Pancreas (tissue), 10 donors: ENCODE measurements around the gene PCDHGA5. TPM values are rescaled to one million over a fixed set of nuclear protein-coding genes. Genes with fewer than 3 reads are reported as not detected.
"Not testable (repeated sequence)": the region's sequence is repeated elsewhere in the genome, so short reads cannot be mapped to it uniquely, and the experiment has no call there.

ENCODE experiments used
- ATAC-seq, 4 donors: fragments of 200-7000 bp; cut with Tn5 transposase; one replicate each; pipeline versions ENCODE4 v1.8.0 to v1.9.1; 2020; ENCODE audit warnings: mild to moderate bottlenecking in 4 of 4, moderate library complexity in 4 of 4
- DNase-seq, 6 donors: peaks; one replicate each; pipeline ENCODE4 v3.0.0-alpha.2; 2020
- FAIRE-seq: peaks from 2 replicates; lab custom pipeline; 2012; peaks lifted over from hg19 to GRCh38; lab: Jason Lieb, UNC
- H3K27ac ChIP-seq, 4 donors: fragments of 200-600 bp; sonication (generic); 1 replicate in 3 of 4; 2 replicates in 1 of 4; pipeline versions ENCODE4 v1.5.0 to v1.8.0; 2020
- H3K27me3 ChIP-seq, 4 donors: fragments of 200-600 bp; one replicate each; pipeline ENCODE4 v1.8.0; 2021
- H3K36me3 ChIP-seq, 3 donors: fragments of 200-600 bp; sonication (generic) in 1 of 3; one replicate each; pipeline versions ENCODE4 v1.5.0 to v1.8.0; 2020 to 2021
- H3K4me1 ChIP-seq, 3 donors: fragments of 200-600 bp; one replicate each; pipeline ENCODE4 v1.8.0; 2021
- H3K4me3 ChIP-seq, 4 donors: fragments of 200-600 bp; sonication (generic) in 2 of 4; one replicate each; pipeline versions ENCODE4 v1.5.0 to v1.8.0; 2020 to 2021
- H3K9me3 ChIP-seq, 4 donors: fragments of 200-600 bp; one replicate each; pipeline ENCODE4 v1.8.0; 2021
- WGBS, 2 donors: extraction: QIAGEN DNeasy Blood & Tissue Kit; methylation state at CpG; one replicate each; pipeline ENCODE4 v1.1.7; 2013; 5-methylcytosine and 5-hydroxymethylcytosine counted together
- intact Hi-C, 3 donors: fragments of 100-400 bp; cut with DNase I; formaldehyde crosslinking; loops; one replicate each; pipeline versions ENCODE4 v1.11.1 to v1.14.2; 2022
- polyA plus RNA-seq, 2 donors: library from polyadenylated mRNA; stranded (reverse); fragments of 200-250 nt; gene quantifications; one replicate each; pipeline ENCODE4 v1.2.3, GENCODE V29; 2013
- total RNA-seq, 6 donors: library from RNA; stranded (reverse); fragmentation: NEBNext Ultra II Directional in 4 of 6; extraction: Animal tissue kit (Norgen Biotek cat#: 25700) in 4 of 6; gene quantifications; one replicate each; pipeline versions ENCODE4 v1.2.1 to v1.2.4, GENCODE V29; 2021 to 2023
- TF ChIP-seq, protein P1 (sequence below), 4 donors: fragments of 200-600 bp; sonication (generic) in 3 of 4; IDR thresholded peaks; one replicate each; pipeline versions ENCODE4 v1.5.0 to v1.8.0; 2021; ENCODE audit warnings: antibody characterized with exemption in 4 of 4
- donor health status: healthy with polysubstance abuse.
- donor health status: DM: no; HTN: no; CAD: no; lungs with moderate emphysema.
- donor health status: DM: no; HTN: no; CAD: no.
- donor health status: control.
- donor health status: control.
- donor health status: Bipolar disorder and iron deficiency.
- donor health status: DM: yes; HTN: yes; CAD: no.
- donor health status: DM: no; HTN: no; CAD: no.
- donor health status: DM: no; HTN: no; CAD: no.
- donor health status: DM: yes; HTN: yes; CAD: no.

PCDHGA5 gene
- 1 to 10 TPM; 1.2 to 2.1 (median 1.6) TPM for total RNA-seq
- polyA plus RNA-seq = 1 to 10 TPM in 1 of 2 donors, under 1 TPM in 1; 0.40 to 1.1 TPM

DNA sequence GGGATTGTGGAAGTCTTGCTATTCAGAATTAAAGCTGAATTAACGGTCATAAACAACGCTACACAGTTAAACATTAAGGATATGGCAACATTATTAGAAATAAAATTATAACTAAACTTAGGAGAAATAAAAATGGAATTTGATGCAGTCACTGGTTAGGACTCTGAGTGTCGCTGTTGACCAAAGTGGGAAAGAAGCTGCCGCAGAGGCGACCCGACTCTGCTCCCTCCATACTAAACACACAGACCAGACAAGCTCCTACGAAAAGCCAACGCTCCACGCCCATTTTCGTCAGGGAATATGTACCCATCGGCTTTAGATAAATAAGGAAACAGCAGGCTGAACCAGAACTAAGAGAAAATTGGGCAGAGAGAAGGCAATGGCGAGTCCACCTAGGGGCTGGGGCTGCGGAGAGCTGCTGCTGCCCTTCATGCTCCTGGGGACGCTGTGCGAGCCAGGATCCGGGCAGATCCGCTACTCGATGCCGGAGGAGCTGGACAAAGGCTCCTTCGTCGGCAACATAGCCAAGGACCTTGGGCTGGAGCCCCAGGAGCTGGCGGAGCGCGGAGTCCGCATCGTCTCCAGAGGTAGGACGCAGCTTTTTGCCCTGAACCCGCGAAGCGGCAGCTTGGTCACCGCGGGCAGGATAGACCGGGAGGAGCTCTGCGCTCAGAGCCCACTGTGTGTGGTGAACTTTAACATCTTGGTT lies at the start of gene PCDHGA5:
Gene PCDHGA5 (plus strand): TSS at position 211 of the 709 bp plus-strand sequence. CDS start 169 bp downstream, at position 380.
- Histone ChIP-seq H3K27ac (no peak within 1 kb of the TSS), H3K36me3 (no peaks in the 10 kb centered on the region), H3K4me1 (no peaks in the 10 kb centered on the region), H3K4me3 (no peak within 1 kb of the TSS), H3K9me3 (peaks cover 0 to 6% (median 2%) of the 10 kb centered on the region in 4 donors), H3K27me3 (peaks cover 0 to 5% (median 0%) of the 10 kb centered on the region in 4 donors)
- no peak for ATAC-seq
- WGBS, 2 donors = 12 to 14% methylated on average over 34 of the region's 34 CpGs
- intact Hi-C loops = loop anchor here in 1 of 3 donors (10.0 kb wide), 1 partner anchor 61 kb away; the partner anchor contains the start of gene PCDHGA11
- FAIRE-seq = no peak
- TF ChIP-seq, protein P1, sequence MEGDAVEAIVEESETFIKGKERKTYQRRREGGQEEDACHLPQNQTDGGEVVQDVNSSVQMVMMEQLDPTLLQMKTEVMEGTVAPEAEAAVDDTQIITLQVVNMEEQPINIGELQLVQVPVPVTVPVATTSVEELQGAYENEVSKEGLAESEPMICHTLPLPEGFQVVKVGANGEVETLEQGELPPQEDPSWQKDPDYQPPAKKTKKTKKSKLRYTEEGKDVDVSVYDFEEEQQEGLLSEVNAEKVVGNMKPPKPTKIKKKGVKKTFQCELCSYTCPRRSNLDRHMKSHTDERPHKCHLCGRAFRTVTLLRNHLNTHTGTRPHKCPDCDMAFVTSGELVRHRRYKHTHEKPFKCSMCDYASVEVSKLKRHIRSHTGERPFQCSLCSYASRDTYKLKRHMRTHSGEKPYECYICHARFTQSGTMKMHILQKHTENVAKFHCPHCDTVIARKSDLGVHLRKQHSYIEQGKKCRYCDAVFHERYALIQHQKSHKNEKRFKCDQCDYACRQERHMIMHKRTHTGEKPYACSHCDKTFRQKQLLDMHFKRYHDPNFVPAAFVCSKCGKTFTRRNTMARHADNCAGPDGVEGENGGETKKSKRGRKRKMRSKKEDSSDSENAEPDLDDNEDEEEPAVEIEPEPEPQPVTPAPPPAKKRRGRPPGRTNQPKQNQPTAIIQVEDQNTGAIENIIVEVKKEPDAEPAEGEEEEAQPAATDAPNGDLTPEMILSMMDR (IDR thresholded peaks at IDR 0.05) = no peak
- DNase-seq = no peak

DNA sequence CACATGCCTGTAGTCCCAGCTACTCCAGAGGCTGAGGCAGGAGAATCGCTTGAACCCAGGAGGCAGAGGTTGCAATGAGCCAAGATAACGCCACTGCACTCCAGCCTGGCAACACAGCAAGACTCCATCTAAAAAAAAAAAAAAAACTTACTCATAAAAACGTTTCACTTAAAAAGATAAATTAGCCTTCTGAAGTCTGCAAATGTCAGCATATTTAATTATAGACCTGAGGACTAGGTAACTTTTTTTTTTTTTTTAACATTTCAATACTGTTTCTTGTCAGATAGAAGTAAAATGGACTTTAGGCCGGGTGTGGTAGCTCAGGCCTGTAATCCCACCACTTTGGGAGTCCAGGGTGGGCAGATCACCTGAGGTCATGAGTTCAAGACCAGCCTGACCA lies 47.0 kb upstream of the PCDHGA5 start:
- H3K4me1 ChIP-seq, intact Hi-C loops, DNase-seq, H3K27ac ChIP-seq, H3K27me3 ChIP-seq, H3K4me3 ChIP-seq, ATAC-seq, FAIRE-seq: not testable (repeated sequence)
- H3K36me3 ChIP-seq = peaks cover 0 to 16% (median 0%) of the 10 kb centered on the region in 3 donors
- WGBS, 2 donors = 82 to 86% methylated on average over 4 of the region's 4 CpGs
- H3K9me3 ChIP-seq = peaks cover 0 to 34% (median 10%) of the 10 kb centered on the region in 4 donors

- Histone ChIP-seq H3K9me3 (peaks cover 0 to 34% (median 10%) of the 10 kb centered on the region in 4 donors), H3K36me3 (peaks cover 0 to 16% (median 0%) of the 10 kb centered on the region in 3 donors), H3K4me3 (no peak overlapping the region), H3K4me1 (no peaks in the 10 kb centered on the region), H3K27ac (no peak overlapping the region), H3K27me3 (no peaks in the 10 kb centered on the region)
- FAIRE-seq (no peak), ATAC-seq (no peak), DNase-seq (no peak)
- intact Hi-C loops = no loop called here
- 98 to 99% methylated on average over 6 of the region's 6 CpGs for WGBS, 2 donors
- TF ChIP-seq, protein P1 (IDR thresholded peaks at IDR 0.05) = no peak
Measured at GRCh38 chr5:141319202-141319601, 44.8 kb upstream of the PCDHGA5 start.

GRCh38 chr5:141319699-141320098 lies 44.3 kb upstream of the PCDHGA5 start:
- FAIRE-seq (no peak), DNase-seq (no peak), ATAC-seq (no peak)
- peak overlapping the region; percentile 63 to 74 (median 71) for H3K4me3 ChIP-seq
- peak overlapping the region in 2 of 4 donors; percentile 85 to 91 for H3K27ac ChIP-seq
- peaks cover 0 to 34% (median 10%) of the 10 kb centered on the region in 4 donors for H3K9me3 ChIP-seq
- TF ChIP-seq, protein P1 (IDR thresholded peaks at IDR 0.05) = no peak
- peaks cover 0 to 16% (median 0%) of the 10 kb centered on the region in 3 donors for H3K36me3 ChIP-seq
- H3K4me1 ChIP-seq = no peaks in the 10 kb centered on the region
- intact Hi-C loops = no loop called here
- 70 to 73% methylated on average over 5 of the region's 5 CpGs for WGBS, 2 donors
- H3K27me3 ChIP-seq = no peaks in the 10 kb centered on the region

GRCh38 chr5:141320225-141321169 lies 43.5 kb upstream of the PCDHGA5 start, which contains the start of gene TAF7:
Gene TAF7 (minus strand): TSS chr5:141320784. CDS start chr5:141320044, 740 bp downstream.
- intact Hi-C loops = no loop called here
- H3K9me3 ChIP-seq = peaks cover 0 to 33% (median 9%) of the 10 kb centered on the region in 4 donors

More at GRCh38 chr5:141320225-141321169, 43.5 kb upstream of the PCDHGA5 start, which contains the start of gene TAF7:
- peak; percentile 98 to 100 (median 100) for ATAC-seq
- FAIRE-seq = no peak
- WGBS, 2 donors = 1% methylated on average over 67 of the region's 67 CpGs
- H3K36me3 ChIP-seq = peaks cover 0 to 16% (median 0%) of the 10 kb centered on the region in 3 donors
- peak; percentile 87 to 97 (median 92) for DNase-seq
- TF ChIP-seq, protein P1 (IDR thresholded peaks at IDR 0.05) = peak; percentile 45 to 74 (median 64)
- peak within 1 kb of the TSS; percentile 85 to 94 (median 92) for H3K27ac ChIP-seq
- no peaks in the 10 kb centered on the region for H3K27me3 ChIP-seq
- peak within 1 kb of the TSS; percentile 63 to 74 (median 71) for H3K4me3 ChIP-seq
- no peaks in the 10 kb centered on the region for H3K4me1 ChIP-seq
